NT2/D1 (cell line): ENCODE data around the gene CSGALNACT2.

Experiments
- DNase-seq: peaks from one replicate; pipeline ENCODE4 v3.0.0-alpha.2; 2011; ENCODE audit warnings: low read depth, low spot score
- H3K27me3 ChIP-seq: 2 replicates; pipeline ENCODE4 v1.6.0; 2011; ENCODE audit warnings: mild to moderate bottlenecking; ENCODE audit not compliant: insufficient read length, insufficient read depth
- H3K36me3 ChIP-seq: 2 replicates; pipeline ENCODE4 v1.6.1; 2011; ENCODE audit warnings: mild to moderate bottlenecking, low read length, mixed read lengths; ENCODE audit not compliant: insufficient read depth, insufficient read length
- H3K4me1 ChIP-seq: 2 replicates; pipeline ENCODE4 v1.5.1; 2011; ENCODE audit not compliant: insufficient read depth, insufficient read length
- H3K4me3 ChIP-seq: 2 replicates; pipeline ENCODE4 v1.5.1; 2011; ENCODE audit warnings: low read depth; ENCODE audit not compliant: insufficient read length
- H3K9ac ChIP-seq: 2 replicates; pipeline ENCODE4 v1.6.0; 2011; ENCODE audit warnings: low read depth; ENCODE audit not compliant: insufficient read length
- H3K9me3 ChIP-seq: 2 replicates; pipeline ENCODE4 v1.5.1; 2011; ENCODE audit warnings: mild to moderate bottlenecking, low read length; ENCODE audit not compliant: insufficient read depth
- SUZ12 ChIP-seq: IDR thresholded peaks from 2 replicates; pipeline ENCODE4 v1.6.1; 2011; ENCODE audit not compliant: insufficient read length, insufficient read depth; ENCODE audit errors: extremely low read depth
- YY1 ChIP-seq: IDR thresholded peaks from 2 replicates; pipeline ENCODE4 v1.6.1; 2011; ENCODE audit not compliant: insufficient read length, insufficient read depth
- ZNF274 ChIP-seq: IDR thresholded peaks from 2 replicates; pipeline ENCODE4 v1.6.1; 2011; ENCODE audit warnings: mild to moderate bottlenecking, low read depth, low read length

The CSGALNACT2 gene

DNA sequence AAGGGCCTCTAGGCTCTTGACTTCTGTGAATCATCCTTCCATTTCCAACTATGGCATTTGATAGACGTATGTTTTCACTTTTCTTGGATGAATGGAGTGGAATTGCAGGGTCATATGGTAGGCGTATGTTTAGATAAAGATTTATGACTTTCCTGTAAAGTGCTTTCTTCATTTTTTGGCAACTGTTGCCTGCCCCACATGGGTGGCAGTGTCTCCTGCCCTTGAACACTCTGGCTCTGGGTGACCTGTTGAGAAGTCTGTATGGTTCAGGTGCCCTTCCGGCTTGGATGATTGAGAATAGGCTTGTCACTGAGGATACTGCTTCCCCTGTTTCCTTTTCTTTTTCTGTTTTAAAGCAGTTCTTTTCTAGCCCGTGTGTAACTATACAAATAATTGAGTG is 38.3 kb upstream of the CSGALNACT2 start:
- TF ChIP-seq SUZ12, result no peak
- TF ChIP-seq ZNF274, result no peak

GRCh38 chr10:43100366-43100765 is 37.9 kb upstream of the CSGALNACT2 start:
- TF ChIP-seq SUZ12 (no peak), ZNF274 (no peak)
- Histone ChIP-seq H3K36me3 (no peaks in the 10 kb centered on the region), H3K9me3 (no peaks in the 10 kb centered on the region), H3K9ac (no peak overlapping the region), H3K27me3 (no peaks in the 10 kb centered on the region), H3K4me3 (no peak overlapping the region), H3K4me1 (peaks cover 7% of the 10 kb centered on the region)
- DNase-seq, result no peak

More for the DNA sequence above, 38.3 kb upstream of the CSGALNACT2 start:
- Histone ChIP-seq H3K9me3 (no peaks in the 10 kb centered on the region), H3K36me3 (no peaks in the 10 kb centered on the region), H3K4me3 (no peak overlapping the region), H3K9ac (no peak overlapping the region), H3K27me3 (no peaks in the 10 kb centered on the region), H3K4me1 (peaks cover 7% of the 10 kb centered on the region)
- DNase-seq, result no peak

DNA sequence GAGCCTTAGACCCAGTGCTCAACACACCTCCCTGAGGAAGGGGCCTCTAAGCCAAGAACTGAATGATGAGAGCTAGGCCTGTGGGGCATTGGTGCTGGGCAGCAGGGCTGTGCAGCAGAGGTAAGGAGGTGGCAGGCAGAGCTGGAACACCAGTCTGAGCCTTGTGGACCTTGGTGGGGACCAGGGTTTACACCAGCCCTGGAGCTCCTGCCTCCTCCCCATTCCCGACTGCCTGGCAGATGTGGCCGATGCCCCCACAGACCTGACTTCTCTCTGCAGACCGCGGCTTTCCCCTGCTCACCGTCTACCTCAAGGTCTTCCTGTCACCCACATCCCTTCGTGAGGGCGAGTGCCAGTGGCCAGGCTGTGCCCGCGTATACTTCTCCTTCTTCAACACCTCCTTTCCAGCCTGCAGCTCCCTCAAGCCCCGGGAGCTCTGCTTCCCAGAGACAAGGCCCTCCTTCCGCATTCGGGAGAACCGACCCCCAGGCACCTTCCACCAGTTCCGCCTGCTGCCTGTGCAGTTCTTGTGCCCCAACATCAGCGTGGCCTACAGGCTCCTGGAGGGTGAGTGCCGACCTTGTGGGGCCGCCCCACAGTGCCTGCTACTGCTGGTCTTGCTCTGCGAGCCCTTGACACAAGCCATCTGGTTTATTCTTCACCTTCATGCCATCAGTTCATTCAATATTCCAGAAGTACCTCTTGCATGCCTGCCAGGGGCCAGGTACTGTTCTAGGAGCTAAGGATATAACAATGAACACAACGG is 36.0 kb upstream of the CSGALNACT2 start:
- no peaks in the 10 kb centered on the region for H3K36me3 ChIP-seq
- no peaks in the 10 kb centered on the region for H3K27me3 ChIP-seq
- no peaks in the 10 kb centered on the region for H3K9me3 ChIP-seq
- H3K9ac ChIP-seq, result no peak overlapping the region
- no peak for DNase-seq
- H3K4me1 ChIP-seq, result peaks cover 11% of the 10 kb centered on the region
- H3K4me3 ChIP-seq, result no peak overlapping the region
- TF ChIP-seq SUZ12 (no peak), ZNF274 (no peak), YY1 (no peak)

DNA sequence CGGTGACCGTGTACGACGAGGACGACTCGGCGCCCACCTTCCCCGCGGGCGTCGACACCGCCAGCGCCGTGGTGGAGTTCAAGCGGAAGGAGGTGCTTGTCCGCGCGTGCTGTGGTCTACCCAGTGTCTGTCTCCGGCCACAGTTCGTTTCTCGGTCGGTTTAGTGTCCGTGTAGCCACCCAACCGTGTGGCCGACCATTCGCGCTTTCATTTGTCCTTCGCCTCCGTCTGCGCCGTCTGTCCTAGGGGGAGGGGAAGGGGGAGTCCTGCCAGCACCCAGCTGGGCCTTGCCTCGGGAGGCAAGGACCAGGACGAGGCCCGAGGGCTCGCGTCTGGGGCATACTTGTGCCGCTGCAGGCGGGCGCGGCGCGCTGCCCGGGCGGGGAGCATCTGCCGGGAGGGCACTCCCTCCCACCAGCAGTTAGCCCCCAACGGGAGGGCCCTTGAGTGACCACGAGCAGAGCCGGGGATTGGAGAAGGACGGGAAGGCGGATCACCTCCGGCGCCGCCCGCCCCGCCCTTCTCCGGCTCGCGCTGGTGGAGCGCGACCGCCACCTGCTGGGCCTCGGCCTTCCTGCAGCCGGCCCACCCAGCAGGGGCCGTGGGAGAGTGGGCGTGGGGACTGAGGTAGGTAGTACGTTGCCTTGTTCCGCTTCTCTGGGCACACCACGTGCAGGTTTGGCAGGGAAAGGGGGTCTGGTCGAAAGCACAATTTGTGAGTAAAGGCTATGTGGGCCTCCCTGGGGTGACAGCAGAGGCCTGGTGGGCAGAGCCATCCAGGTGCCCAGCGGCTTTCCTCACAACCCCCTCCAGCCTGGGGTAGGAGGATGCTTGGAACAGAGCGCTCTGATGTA is 32.9 kb upstream of the CSGALNACT2 start:
- Histone ChIP-seq H3K36me3 (no peaks in the 10 kb centered on the region), H3K4me1 (peaks cover 11% of the 10 kb centered on the region), H3K9me3 (no peaks in the 10 kb centered on the region), H3K9ac (peak overlapping the region; percentile 75), H3K4me3 (peak overlapping the region; percentile 55), H3K27me3 (no peaks in the 10 kb centered on the region)
- peak; percentile 39 for DNase-seq
- TF ChIP-seq SUZ12 (no peak), ZNF274 (no peak), YY1 (no peak)

DNA sequence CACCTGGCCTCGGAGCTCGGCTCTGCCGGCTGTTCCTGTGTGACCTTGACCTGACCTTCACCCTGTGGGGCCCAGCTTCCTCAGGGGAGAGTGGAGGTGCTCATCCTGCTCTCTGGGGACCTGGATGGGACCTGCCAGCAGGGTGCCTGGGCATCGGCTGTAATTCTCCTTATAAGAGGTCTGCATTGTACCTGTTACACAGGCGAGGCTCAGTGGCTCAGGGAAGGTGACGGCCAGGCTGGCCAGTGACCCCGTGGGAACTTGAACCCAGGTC is 32.4 kb upstream of the CSGALNACT2 start:
- no peaks in the 10 kb centered on the region for H3K27me3 ChIP-seq
- H3K9me3 ChIP-seq, result no peaks in the 10 kb centered on the region
- no peak for TF ChIP-seq SUZ12
- no peak for TF ChIP-seq ZNF274
- no peak for TF ChIP-seq YY1
- DNase-seq, result no peak
- H3K9ac ChIP-seq, result peak overlapping the region; percentile 57
- H3K36me3 ChIP-seq, result no peaks in the 10 kb centered on the region
- no peak overlapping the region for H3K4me3 ChIP-seq
- H3K4me1 ChIP-seq, result peaks cover 17% of the 10 kb centered on the region

DNA sequence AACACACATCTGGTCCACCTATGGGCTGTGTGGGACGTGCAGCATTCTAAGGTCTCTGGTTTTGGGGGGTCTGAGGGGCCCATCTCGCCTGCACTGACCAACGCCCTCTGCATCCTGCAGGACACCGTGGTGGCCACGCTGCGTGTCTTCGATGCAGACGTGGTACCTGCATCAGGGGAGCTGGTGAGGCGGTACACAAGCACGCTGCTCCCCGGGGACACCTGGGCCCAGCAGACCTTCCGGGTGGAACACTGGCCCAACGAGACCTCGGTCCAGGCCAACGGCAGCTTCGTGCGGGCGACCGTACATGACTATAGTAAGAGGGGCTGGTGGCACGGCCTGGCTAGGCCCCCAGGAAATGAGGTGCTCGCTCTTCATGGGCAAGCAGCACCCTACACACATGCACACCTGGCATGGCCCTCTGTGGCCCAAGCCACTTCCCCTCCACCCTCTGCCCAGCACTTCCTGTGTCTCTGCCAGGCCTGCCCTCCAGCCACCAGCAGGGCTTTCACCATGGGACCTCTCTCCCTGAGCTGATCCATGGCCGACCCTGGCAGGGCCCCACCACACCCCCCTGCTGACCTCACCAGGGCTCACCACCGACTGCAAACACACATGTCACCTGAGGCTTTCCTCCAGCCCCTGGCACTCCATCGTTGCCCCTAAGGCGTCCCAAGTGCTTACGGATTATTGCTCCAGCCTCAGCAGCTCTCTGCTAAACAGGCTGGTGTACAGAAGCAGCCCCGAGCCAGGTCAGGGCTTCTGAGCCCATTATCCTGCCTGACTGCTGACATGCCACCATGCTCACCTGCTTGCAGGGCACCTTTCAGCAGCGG is 31.8 kb upstream of the CSGALNACT2 start:
- no peak overlapping the region for H3K4me3 ChIP-seq

More for the DNA sequence above, 31.8 kb upstream of the CSGALNACT2 start:
- Histone ChIP-seq H3K27me3 (no peaks in the 10 kb centered on the region), H3K9me3 (no peaks in the 10 kb centered on the region), H3K4me1 (peaks cover 17% of the 10 kb centered on the region), H3K36me3 (no peaks in the 10 kb centered on the region), H3K9ac (no peak overlapping the region)
- TF ChIP-seq YY1 (no peak), SUZ12 (no peak), ZNF274 (no peak)
- no peak for DNase-seq
